ENCODE data around the gene FREM2.

The FREM2 gene

GRCh38 chr13:38693168-38693567 lies 6.3 kb downstream of the FREM2 start:
- no CpG with 5 or more reads among the region's 2 CpGs for WGBS, 2 donors (ENCODE audit: extremely low coverage in 2 of 2, insufficient read length in 2 of 2, insufficient replicate concordance in 1 of 2)
- H2BK120ac ChIP-seq (ENCODE audit: low read depth, low read length): no peak overlapping the region

GRCh38 chr13:38693641-38694040 lies 6.8 kb downstream of the FREM2 start:
- peaks cover 2 to 3% of the 10 kb centered on the region in 2 donors for H3K4me1 ChIP-seq (ENCODE audit: control insufficient read depth in 2 of 2, insufficient read depth in 1 of 2, low read depth in 1 of 2, low read length in 2 of 2)
- H3K4ac ChIP-seq (ENCODE audit: low read length): no peak overlapping the region
- H3K79me1 ChIP-seq (ENCODE audit: low read depth, low read length): peaks cover 2% of the 10 kb centered on the region
- no peak overlapping the region for H3K14ac ChIP-seq (ENCODE audit: low read length)
- no peak overlapping the region for H3K27ac ChIP-seq (replicated peaks; ENCODE audit: low read length)
- H3K27me3 ChIP-seq (ENCODE audit: control insufficient read depth in 3 of 3, insufficient read depth in 3 of 3, low read depth in 1 of 3, low read length in 3 of 3): no peaks in the 10 kb centered on the region
- no peak overlapping the region for H4K8ac ChIP-seq (ENCODE audit: low read depth, low read length)
- DNase-seq (ENCODE audit: low spot score): no peak
- no peak overlapping the region for H2BK120ac ChIP-seq (ENCODE audit: low read depth, low read length)
- H3K4me2 ChIP-seq (ENCODE audit: insufficient read depth, low read length, poor library complexity, severe bottlenecking): no peak overlapping the region
- H3K4me3 ChIP-seq (ENCODE audit: low read length in 2 of 2): no peak overlapping the region
- no peak overlapping the region for H3K23ac ChIP-seq (ENCODE audit: low read depth, low read length, poor library complexity)
- WGBS, 2 donors (ENCODE audit: extremely low coverage in 2 of 2, insufficient read length in 2 of 2, insufficient replicate concordance in 1 of 2): no CpG with 5 or more reads among the region's 2 CpGs
- no peak overlapping the region for H2AK5ac ChIP-seq (ENCODE audit: low read depth, low read length)
- H3K18ac ChIP-seq (ENCODE audit: low read length): no peak overlapping the region
- H2AFZ ChIP-seq (ENCODE audit: low read length): no peak overlapping the region
- H4K91ac ChIP-seq (ENCODE audit: low read depth, low read length, poor library complexity): no peak overlapping the region
- peaks cover 0 to 11% of the 10 kb centered on the region in 2 donors for H3K36me3 ChIP-seq (replicated peaks in 1 of 2; ENCODE audit: control insufficient read depth in 2 of 2, insufficient read depth in 2 of 2, low read length in 2 of 2)
- no peak overlapping the region for H2BK5ac ChIP-seq (ENCODE audit: low read length)
- H3K9me3 ChIP-seq (replicated peaks in 1 of 2; ENCODE audit: control insufficient read depth in 2 of 2, insufficient read depth in 1 of 2, low read depth in 1 of 2, low read length in 2 of 2): peaks cover 0 to 10% of the 10 kb centered on the region in 2 donors
- no peak overlapping the region for H2BK15ac ChIP-seq (ENCODE audit: low read length)
- no peak overlapping the region for H3K9ac ChIP-seq (ENCODE audit: low read depth, low read length, poor library complexity)
- no peak overlapping the region for H2BK12ac ChIP-seq (ENCODE audit: low read length)

More at GRCh38 chr13:38693168-38693567, 6.3 kb downstream of the FREM2 start:
- H3K79me1 ChIP-seq (ENCODE audit: low read depth, low read length): peaks cover 2% of the 10 kb centered on the region
- H3K18ac ChIP-seq (ENCODE audit: low read length): no peak overlapping the region
- no peak overlapping the region for H2BK12ac ChIP-seq (ENCODE audit: low read length)
- no peak overlapping the region for H3K27ac ChIP-seq (replicated peaks; ENCODE audit: low read length)
- H3K23ac ChIP-seq (ENCODE audit: low read depth, low read length, poor library complexity): no peak overlapping the region
- H3K4me2 ChIP-seq (ENCODE audit: insufficient read depth, low read length, poor library complexity, severe bottlenecking): no peak overlapping the region
- no peak overlapping the region for H2AK5ac ChIP-seq (ENCODE audit: low read depth, low read length)
- no peak overlapping the region for H3K4me3 ChIP-seq (ENCODE audit: low read length in 2 of 2)
- no peak overlapping the region for H4K91ac ChIP-seq (ENCODE audit: low read depth, low read length, poor library complexity)
- H3K36me3 ChIP-seq (replicated peaks in 1 of 2; ENCODE audit: control insufficient read depth in 2 of 2, insufficient read depth in 2 of 2, low read length in 2 of 2): peaks cover 0 to 11% of the 10 kb centered on the region in 2 donors
- H3K27me3 ChIP-seq (ENCODE audit: control insufficient read depth in 3 of 3, insufficient read depth in 3 of 3, low read depth in 1 of 3, low read length in 3 of 3): peaks cover 0 to 2% (median 0%) of the 10 kb centered on the region in 3 experiments
- H3K4me1 ChIP-seq (ENCODE audit: control insufficient read depth in 2 of 2, insufficient read depth in 1 of 2, low read depth in 1 of 2, low read length in 2 of 2): peaks cover under 1 to 5% of the 10 kb centered on the region in 2 donors
- no peak overlapping the region for H2BK5ac ChIP-seq (ENCODE audit: low read length)
- H2AFZ ChIP-seq (ENCODE audit: low read length): no peak overlapping the region
- DNase-seq (ENCODE audit: low spot score): no peak
- no peak overlapping the region for H3K9ac ChIP-seq (ENCODE audit: low read depth, low read length, poor library complexity)
- H3K4ac ChIP-seq (ENCODE audit: low read length): no peak overlapping the region
- H4K8ac ChIP-seq (ENCODE audit: low read depth, low read length): no peak overlapping the region
- H2BK15ac ChIP-seq (ENCODE audit: low read length): no peak overlapping the region
- H3K14ac ChIP-seq (ENCODE audit: low read length): no peak overlapping the region
- peaks cover 0 to 10% of the 10 kb centered on the region in 2 donors for H3K9me3 ChIP-seq (replicated peaks in 1 of 2; ENCODE audit: control insufficient read depth in 2 of 2, insufficient read depth in 1 of 2, low read depth in 1 of 2, low read length in 2 of 2)

- no peak for DNase-seq (ENCODE audit: low spot score)
- H3K9me3 ChIP-seq (replicated peaks in 1 of 2; ENCODE audit: control insufficient read depth in 2 of 2, insufficient read depth in 1 of 2, low read depth in 1 of 2, low read length in 2 of 2): no peaks in the 10 kb centered on the region
- H3K79me1 ChIP-seq (ENCODE audit: low read depth, low read length): no peaks in the 10 kb centered on the region
- no peak overlapping the region for H3K27ac ChIP-seq (replicated peaks; ENCODE audit: low read length)
- H2BK120ac ChIP-seq (ENCODE audit: low read depth, low read length): no peak overlapping the region
- H3K36me3 ChIP-seq (replicated peaks in 1 of 2; ENCODE audit: control insufficient read depth in 2 of 2, insufficient read depth in 2 of 2, low read length in 2 of 2): no peaks in the 10 kb centered on the region
- H3K4me3 ChIP-seq (ENCODE audit: low read length in 2 of 2): no peak overlapping the region
- H3K23ac ChIP-seq (ENCODE audit: low read depth, low read length, poor library complexity): no peak overlapping the region
- peaks cover 2 to 3% of the 10 kb centered on the region in 2 donors for H3K4me1 ChIP-seq (ENCODE audit: control insufficient read depth in 2 of 2, insufficient read depth in 1 of 2, low read depth in 1 of 2, low read length in 2 of 2)
- no peak overlapping the region for H3K18ac ChIP-seq (ENCODE audit: low read length)
- no peak overlapping the region for H2AFZ ChIP-seq (ENCODE audit: low read length)
- no peak overlapping the region for H3K4me2 ChIP-seq (ENCODE audit: insufficient read depth, low read length, poor library complexity, severe bottlenecking)
- no peak overlapping the region for H3K14ac ChIP-seq (ENCODE audit: low read length)
- no peak overlapping the region for H4K91ac ChIP-seq (ENCODE audit: low read depth, low read length, poor library complexity)
- no peak overlapping the region for H2BK15ac ChIP-seq (ENCODE audit: low read length)
- H2BK12ac ChIP-seq (ENCODE audit: low read length): no peak overlapping the region
- no peak overlapping the region for H3K9ac ChIP-seq (ENCODE audit: low read depth, low read length, poor library complexity)
- no peak overlapping the region for H2AK5ac ChIP-seq (ENCODE audit: low read depth, low read length)
- no peaks in the 10 kb centered on the region for H3K27me3 ChIP-seq (ENCODE audit: control insufficient read depth in 3 of 3, insufficient read depth in 3 of 3, low read depth in 1 of 3, low read length in 3 of 3)
- H4K8ac ChIP-seq (ENCODE audit: low read depth, low read length): no peak overlapping the region
- no peak overlapping the region for H3K4ac ChIP-seq (ENCODE audit: low read length)
- H2BK5ac ChIP-seq (ENCODE audit: low read length): no peak overlapping the region
- no CpG with 5 or more reads among the region's 1 CpG for WGBS, 2 donors (ENCODE audit: extremely low coverage in 2 of 2, insufficient read length in 2 of 2, insufficient replicate concordance in 1 of 2)
Measured at GRCh38 chr13:38697197-38697596, 10.3 kb downstream of the FREM2 start.

GRCh38 chr13:38697628-38698333 lies 10.9 kb downstream of the FREM2 start:
- Histone ChIP-seq H3K79me1 (ENCODE audit: low read depth, low read length) (no peaks in the 10 kb centered on the region), H3K27me3 (ENCODE audit: control insufficient read depth in 3 of 3, insufficient read depth in 3 of 3, low read depth in 1 of 3, low read length in 3 of 3) (no peaks in the 10 kb centered on the region), H2AFZ (ENCODE audit: low read length) (no peak overlapping the region), H2BK15ac (ENCODE audit: low read length) (no peak overlapping the region), H3K4me1 (ENCODE audit: control insufficient read depth in 2 of 2, insufficient read depth in 1 of 2, low read depth in 1 of 2, low read length in 2 of 2) (peaks cover 2 to 3% of the 10 kb centered on the region in 2 donors), H3K27ac (replicated peaks; ENCODE audit: low read length) (no peak overlapping the region), H2AK5ac (ENCODE audit: low read depth, low read length) (no peak overlapping the region), H3K4me3 (ENCODE audit: low read length in 2 of 2) (no peak overlapping the region), H3K4ac (ENCODE audit: low read length) (no peak overlapping the region), H2BK12ac (ENCODE audit: low read length) (no peak overlapping the region), H3K23ac (ENCODE audit: low read depth, low read length, poor library complexity) (no peak overlapping the region), H3K9me3 (replicated peaks in 1 of 2; ENCODE audit: control insufficient read depth in 2 of 2, insufficient read depth in 1 of 2, low read depth in 1 of 2, low read length in 2 of 2) (no peaks in the 10 kb centered on the region), H3K36me3 (replicated peaks in 1 of 2; ENCODE audit: control insufficient read depth in 2 of 2, insufficient read depth in 2 of 2, low read length in 2 of 2) (no peaks in the 10 kb centered on the region), H2BK5ac (ENCODE audit: low read length) (no peak overlapping the region), H4K8ac (ENCODE audit: low read depth, low read length) (no peak overlapping the region), H3K14ac (ENCODE audit: low read length) (no peak overlapping the region), H2BK120ac (ENCODE audit: low read depth, low read length) (no peak overlapping the region), H4K91ac (ENCODE audit: low read depth, low read length, poor library complexity) (no peak overlapping the region), H3K9ac (ENCODE audit: low read depth, low read length, poor library complexity) (no peak overlapping the region), H3K18ac (ENCODE audit: low read length) (no peak overlapping the region), H3K4me2 (ENCODE audit: insufficient read depth, low read length, poor library complexity, severe bottlenecking) (no peak overlapping the region)
- WGBS, 2 donors (ENCODE audit: extremely low coverage in 2 of 2, insufficient read length in 2 of 2, insufficient replicate concordance in 1 of 2): no CpG with 5 or more reads among the region's 2 CpGs
- no peak for DNase-seq (ENCODE audit: low spot score)
